ENCODE measurements around the gene ACAP1.
"Not testable (repeated sequence)": the region's sequence is repeated elsewhere in the genome, so short reads cannot be mapped to it uniquely, and the experiment has no call there.

ACAP1 gene

GRCh38 chr17:7328840-7329373, 7.4 kb upstream of the ACAP1 start, which contains the start of gene NEURL4:
TSS of gene NEURL4 (minus strand) at chr17:7329335. CDS start at chr17:7329312, 23 bp downstream.
- peak in 4 of 56 donors; percentile 51 to 63 (median 56) for DNase-seq

GRCh38 chr17:7329374-7329996, 6.8 kb upstream of the ACAP1 start:
- DNase-seq, result peak; percentile 78 to 100 (median 97)

- DNase-seq, result peak in 50 of 56 donors; percentile 30 to 88 (median 74)
Measured at GRCh38 chr17:7329997-7330637, 6.2 kb upstream of the ACAP1 start.

- DNase-seq, result no peak
Measured at GRCh38 chr17:7330638-7331015, 5.7 kb upstream of the ACAP1 start.

- no peak for DNase-seq
Measured at GRCh38 chr17:7332111-7332510, 4.2 kb upstream of the ACAP1 start.

GRCh38 chr17:7332600-7333069, 3.7 kb upstream of the ACAP1 start:
- not testable (repeated sequence) for DNase-seq

GRCh38 chr17:7334938-7335538, 1.3 kb upstream of the ACAP1 start:
- DNase-seq, result no peak

- not testable (repeated sequence) for DNase-seq
Measured at GRCh38 chr17:7335765-7336164, 564 bp upstream of the ACAP1 start.

GRCh38 chr17:7337600-7337999, 1.3 kb downstream of the ACAP1 start:
- DNase-seq, result not testable (repeated sequence)

GRCh38 chr17:7340179-7340578, 3.9 kb downstream of the ACAP1 start:
- no peak for DNase-seq

- DNase-seq, result no peak
Measured at GRCh38 chr17:7341842-7342241, 5.5 kb downstream of the ACAP1 start.

GRCh38 chr17:7343250-7343649, 6.9 kb downstream of the ACAP1 start:
- no peak for DNase-seq

- DNase-seq, result no peak
Measured at GRCh38 chr17:7346761-7347614, 10.7 kb downstream of the ACAP1 start.

GRCh38 chr17:7347630-7348477, 11.5 kb downstream of the ACAP1 start:
- no peak for DNase-seq

GRCh38 chr17:7348478-7349242, 12.3 kb downstream of the ACAP1 start:
- no peak for DNase-seq

GRCh38 chr17:7351665-7352502, 15.6 kb downstream of the ACAP1 start, which contains the start of gene KCTD11:
TSS of gene KCTD11 (plus strand) at chr17:7352162.
- DNase-seq, result peak in 54 of 56 donors; percentile 29 to 89 (median 74)

- peak in 1 of 56 donors; percentile 49 for DNase-seq
Measured at GRCh38 chr17:7352503-7352889, 16.2 kb downstream of the ACAP1 start.

GRCh38 chr17:7352910-7353635, 16.7 kb downstream of the ACAP1 start:
- no peak for DNase-seq
